ENCODE measurements around the gene ZC3H12D.

Gene ZC3H12D

GRCh38 chr6:149438855-149439254, 46.0 kb downstream of the ZC3H12D start:
- no peak overlapping the region for H3K27ac ChIP-seq (ENCODE audit: low read depth, low read length)
- H3K9me3 ChIP-seq (ENCODE audit: control insufficient read depth, insufficient read depth, low read length), result no peaks in the 10 kb centered on the region
- no peak for TF ChIP-seq CTCF (IDR thresholded peaks at IDR 0.05; ENCODE audit: low read depth, low read length, poor library complexity, severe bottlenecking)
- TF ChIP-seq EZH2phosphoT487 (IDR thresholded peaks at IDR 0.05; ENCODE audit: borderline replicate concordance, low read length), result no peak
- no peaks in the 10 kb centered on the region for H3K36me3 ChIP-seq (ENCODE audit: control insufficient read depth, low read length)
- H3K4me2 ChIP-seq (ENCODE audit: low read length), result no peak overlapping the region
- H3K79me2 ChIP-seq (ENCODE audit: control insufficient read depth, low read length), result no peaks in the 10 kb centered on the region
- no peak overlapping the region for H3K4me3 ChIP-seq (ENCODE audit: low read length)
- no peaks in the 10 kb centered on the region for H4K20me1 ChIP-seq (ENCODE audit: control insufficient read depth, insufficient read depth, low read depth, low read length)
- H3F3A ChIP-seq (ENCODE audit: control insufficient read depth, insufficient read depth), result no peaks in the 10 kb centered on the region
- no peaks in the 10 kb centered on the region for H3K27me3 ChIP-seq (ENCODE audit: control insufficient read depth, low read length)
- H3K4me1 ChIP-seq (ENCODE audit: control insufficient read depth, low read length), result peaks cover 8% of the 10 kb centered on the region
- no peaks in the 10 kb centered on the region for H3K9me2 ChIP-seq (replicated peaks; ENCODE audit: control insufficient read depth, low read length)

- H3K27me3 ChIP-seq (ENCODE audit: control insufficient read depth, low read length), result no peaks in the 10 kb centered on the region
- no peak for TF ChIP-seq CTCF (IDR thresholded peaks at IDR 0.05; ENCODE audit: low read depth, low read length, poor library complexity, severe bottlenecking)
- TF ChIP-seq EZH2phosphoT487 (IDR thresholded peaks at IDR 0.05; ENCODE audit: borderline replicate concordance, low read length), result no peak
Observed at GRCh38 chr6:149437212-149437611, 47.6 kb downstream of the ZC3H12D start.

GRCh38 chr6:149436647-149437046, 48.2 kb downstream of the ZC3H12D start:
- Histone ChIP-seq H3K79me2 (ENCODE audit: control insufficient read depth, low read length) (no peaks in the 10 kb centered on the region), H3K36me3 (ENCODE audit: control insufficient read depth, low read length) (no peaks in the 10 kb centered on the region), H3F3A (ENCODE audit: control insufficient read depth, insufficient read depth) (no peaks in the 10 kb centered on the region), H3K9me2 (replicated peaks; ENCODE audit: control insufficient read depth, low read length) (no peaks in the 10 kb centered on the region), H4K20me1 (ENCODE audit: control insufficient read depth, insufficient read depth, low read depth, low read length) (no peaks in the 10 kb centered on the region), H3K4me2 (ENCODE audit: low read length) (no peak overlapping the region), H3K27ac (ENCODE audit: low read depth, low read length) (no peak overlapping the region), H3K27me3 (ENCODE audit: control insufficient read depth, low read length) (no peaks in the 10 kb centered on the region), H3K4me1 (ENCODE audit: control insufficient read depth, low read length) (peaks cover 12% of the 10 kb centered on the region), H3K9me3 (ENCODE audit: control insufficient read depth, insufficient read depth, low read length) (no peaks in the 10 kb centered on the region), H3K4me3 (ENCODE audit: low read length) (no peak overlapping the region)
- TF ChIP-seq EZH2phosphoT487 (IDR thresholded peaks at IDR 0.05; ENCODE audit: borderline replicate concordance, low read length), result no peak
- TF ChIP-seq CTCF (IDR thresholded peaks at IDR 0.05; ENCODE audit: low read depth, low read length, poor library complexity, severe bottlenecking), result no peak

More at GRCh38 chr6:149437212-149437611, 47.6 kb downstream of the ZC3H12D start:
- H3K27ac ChIP-seq (ENCODE audit: low read depth, low read length), result no peak overlapping the region
- H3F3A ChIP-seq (ENCODE audit: control insufficient read depth, insufficient read depth), result no peaks in the 10 kb centered on the region
- H3K9me3 ChIP-seq (ENCODE audit: control insufficient read depth, insufficient read depth, low read length), result no peaks in the 10 kb centered on the region
- H3K4me1 ChIP-seq (ENCODE audit: control insufficient read depth, low read length), result peaks cover 10% of the 10 kb centered on the region
- H3K4me3 ChIP-seq (ENCODE audit: low read length), result no peak overlapping the region
- no peaks in the 10 kb centered on the region for H3K36me3 ChIP-seq (ENCODE audit: control insufficient read depth, low read length)
- no peaks in the 10 kb centered on the region for H4K20me1 ChIP-seq (ENCODE audit: control insufficient read depth, insufficient read depth, low read depth, low read length)
- no peak overlapping the region for H3K4me2 ChIP-seq (ENCODE audit: low read length)
- H3K9me2 ChIP-seq (replicated peaks; ENCODE audit: control insufficient read depth, low read length), result no peaks in the 10 kb centered on the region
- no peaks in the 10 kb centered on the region for H3K79me2 ChIP-seq (ENCODE audit: control insufficient read depth, low read length)

Measured in DOHH2 (cell line).